ENCODE results near the gene AGAP9.
"Not testable (repeated sequence)": the region's sequence is repeated elsewhere in the genome, so short reads cannot be mapped to it uniquely, and the experiment has no call there.

AGAP9 gene

GRCh38 chr10:47472647-47473046 is 50.8 kb downstream of the AGAP9 start:
- no CpG with 5 or more reads among the region's 3 CpGs for WGBS, 2 experiments (ENCODE audit: insufficient coverage in 2 of 2)
- not testable (repeated sequence) for H3K4me1 ChIP-seq (ENCODE audit: control insufficient read depth, insufficient read depth, low read length, poor library complexity, severe bottlenecking); H3K4me3 ChIP-seq (ENCODE audit: extremely low read depth, insufficient read depth, low read length, poor library complexity, severe bottlenecking); H3K36me3 ChIP-seq (ENCODE audit: control insufficient read depth, insufficient read depth, low read length); H3K27ac ChIP-seq (ENCODE audit: low read depth, low read length, severe bottlenecking); H3K9me3 ChIP-seq (ENCODE audit: control insufficient read depth, low read length)

- not testable (repeated sequence) for H3K9me3 ChIP-seq (ENCODE audit: control insufficient read depth, low read length); H3K4me1 ChIP-seq (ENCODE audit: control insufficient read depth, insufficient read depth, low read length, poor library complexity, severe bottlenecking); H3K4me3 ChIP-seq (ENCODE audit: extremely low read depth, insufficient read depth, low read length, poor library complexity, severe bottlenecking); H3K27ac ChIP-seq (ENCODE audit: low read depth, low read length, severe bottlenecking); H3K36me3 ChIP-seq (ENCODE audit: control insufficient read depth, insufficient read depth, low read length)
- WGBS, 2 experiments (ENCODE audit: insufficient coverage in 2 of 2) = no CpG with 5 or more reads among the region's 5 CpGs
Measured at GRCh38 chr10:47472072-47472471, 51.4 kb downstream of the AGAP9 start.

- not testable (repeated sequence) for H3K9me3 ChIP-seq (ENCODE audit: control insufficient read depth, low read length); H3K4me3 ChIP-seq (ENCODE audit: extremely low read depth, insufficient read depth, low read length, poor library complexity, severe bottlenecking); H3K4me1 ChIP-seq (ENCODE audit: control insufficient read depth, insufficient read depth, low read length, poor library complexity, severe bottlenecking); H3K27ac ChIP-seq (ENCODE audit: low read depth, low read length, severe bottlenecking); H3K36me3 ChIP-seq (ENCODE audit: control insufficient read depth, insufficient read depth, low read length)
- no CpG with 5 or more reads among the region's 20 CpGs for WGBS, 2 experiments (ENCODE audit: insufficient coverage in 2 of 2)
Measured at GRCh38 chr10:47468731-47469528, 54.5 kb downstream of the AGAP9 start.

GRCh38 chr10:47467957-47468356 is 55.5 kb downstream of the AGAP9 start:
- H3K9me3 ChIP-seq (ENCODE audit: control insufficient read depth, low read length); H3K36me3 ChIP-seq (ENCODE audit: control insufficient read depth, insufficient read depth, low read length); H3K4me1 ChIP-seq (ENCODE audit: control insufficient read depth, insufficient read depth, low read length, poor library complexity, severe bottlenecking); H3K27ac ChIP-seq (ENCODE audit: low read depth, low read length, severe bottlenecking); H3K4me3 ChIP-seq (ENCODE audit: extremely low read depth, insufficient read depth, low read length, poor library complexity, severe bottlenecking): not testable (repeated sequence)
- 96% methylated on average over 3 of the region's 7 CpGs; no CpG with 5 or more reads in 1 of the 2 experiments for WGBS, 2 experiments (ENCODE audit: insufficient coverage in 2 of 2)

GRCh38 chr10:47467458-47467857 is 56.0 kb downstream of the AGAP9 start:
- H3K27ac ChIP-seq (ENCODE audit: low read depth, low read length, severe bottlenecking); H3K9me3 ChIP-seq (ENCODE audit: control insufficient read depth, low read length); H3K4me1 ChIP-seq (ENCODE audit: control insufficient read depth, insufficient read depth, low read length, poor library complexity, severe bottlenecking); H3K4me3 ChIP-seq (ENCODE audit: extremely low read depth, insufficient read depth, low read length, poor library complexity, severe bottlenecking); H3K36me3 ChIP-seq (ENCODE audit: control insufficient read depth, insufficient read depth, low read length): not testable (repeated sequence)
- no CpG with 5 or more reads among the region's 5 CpGs for WGBS, 2 experiments (ENCODE audit: insufficient coverage in 2 of 2)

- H3K4me3 ChIP-seq (ENCODE audit: extremely low read depth, insufficient read depth, low read length, poor library complexity, severe bottlenecking); H3K27ac ChIP-seq (ENCODE audit: low read depth, low read length, severe bottlenecking); H3K9me3 ChIP-seq (ENCODE audit: control insufficient read depth, low read length); H3K4me1 ChIP-seq (ENCODE audit: control insufficient read depth, insufficient read depth, low read length, poor library complexity, severe bottlenecking); H3K36me3 ChIP-seq (ENCODE audit: control insufficient read depth, insufficient read depth, low read length): not testable (repeated sequence)
- 94 to 100% methylated on average over 2 to 3 of the region's 14 CpGs for WGBS, 2 experiments (ENCODE audit: insufficient coverage in 2 of 2)
Measured at GRCh38 chr10:47465216-47465917, 58.1 kb downstream of the AGAP9 start.

GRCh38 chr10:47462577-47463358 is 60.7 kb downstream of the AGAP9 start:
- not testable (repeated sequence) for H3K27ac ChIP-seq (ENCODE audit: low read depth, low read length, severe bottlenecking)

GRCh38 chr10:47461261-47461687 is 62.2 kb downstream of the AGAP9 start:
- not testable (repeated sequence) for H3K36me3 ChIP-seq (ENCODE audit: control insufficient read depth, insufficient read depth, low read length); H3K9me3 ChIP-seq (ENCODE audit: control insufficient read depth, low read length); H3K4me1 ChIP-seq (ENCODE audit: control insufficient read depth, insufficient read depth, low read length, poor library complexity, severe bottlenecking); H3K4me3 ChIP-seq (ENCODE audit: extremely low read depth, insufficient read depth, low read length, poor library complexity, severe bottlenecking)
- peak overlapping the region; percentile 64 for H3K27ac ChIP-seq (ENCODE audit: low read depth, low read length, severe bottlenecking)
- WGBS, 2 experiments (ENCODE audit: insufficient coverage in 2 of 2) = 17% methylated on average over 1 of the region's 37 CpGs; no CpG with 5 or more reads in 1 of the 2 experiments

More at GRCh38 chr10:47462577-47463358, 60.7 kb downstream of the AGAP9 start:
- not testable (repeated sequence) for H3K4me1 ChIP-seq (ENCODE audit: control insufficient read depth, insufficient read depth, low read length, poor library complexity, severe bottlenecking); H3K4me3 ChIP-seq (ENCODE audit: extremely low read depth, insufficient read depth, low read length, poor library complexity, severe bottlenecking); H3K9me3 ChIP-seq (ENCODE audit: control insufficient read depth, low read length); H3K36me3 ChIP-seq (ENCODE audit: control insufficient read depth, insufficient read depth, low read length)
- WGBS, 2 experiments (ENCODE audit: insufficient coverage in 2 of 2) = no CpG with 5 or more reads among the region's 9 CpGs

GRCh38 chr10:47458466-47459154 is 64.8 kb downstream of the AGAP9 start:
- WGBS, 2 experiments (ENCODE audit: insufficient coverage in 2 of 2) = 53 to 90% methylated on average over 2 of the region's 4 CpGs
- H3K4me1 ChIP-seq (ENCODE audit: control insufficient read depth, insufficient read depth, low read length, poor library complexity, severe bottlenecking) = peaks cover 7% of the 10 kb centered on the region
- H3K9me3 ChIP-seq (ENCODE audit: control insufficient read depth, low read length) = no peaks in the 10 kb centered on the region
- no peak overlapping the region for H3K4me3 ChIP-seq (ENCODE audit: extremely low read depth, insufficient read depth, low read length, poor library complexity, severe bottlenecking)
- no peaks in the 10 kb centered on the region for H3K36me3 ChIP-seq (ENCODE audit: control insufficient read depth, insufficient read depth, low read length)
- peak overlapping the region; percentile 53 for H3K27ac ChIP-seq (ENCODE audit: low read depth, low read length, severe bottlenecking)

GRCh38 chr10:47457826-47458225 is 65.6 kb downstream of the AGAP9 start:
- Histone ChIP-seq H3K27ac (ENCODE audit: low read depth, low read length, severe bottlenecking) (no peak overlapping the region), H3K36me3 (ENCODE audit: control insufficient read depth, insufficient read depth, low read length) (no peaks in the 10 kb centered on the region), H3K4me1 (ENCODE audit: control insufficient read depth, insufficient read depth, low read length, poor library complexity, severe bottlenecking) (peaks cover 7% of the 10 kb centered on the region), H3K9me3 (ENCODE audit: control insufficient read depth, low read length) (no peaks in the 10 kb centered on the region), H3K4me3 (ENCODE audit: extremely low read depth, insufficient read depth, low read length, poor library complexity, severe bottlenecking) (no peak overlapping the region)
- WGBS, 2 experiments (ENCODE audit: insufficient coverage in 2 of 2) = 80 to 100% methylated on average over 1 of the region's 1 CpG
